COLO668 (cell line): ENCODE results near the gene FAM177A1.
"Not testable (repeated sequence)": the region's sequence is repeated elsewhere in the genome, so short reads cannot be mapped to it uniquely, and the experiment has no call there.

ENCODE experiments used
- DNase-seq: peaks from one replicate; lab custom pipeline; 2025; ENCODE audit not compliant: unreplicated experiment; lab: John Stamatoyannopoulos, UW

FAM177A1 gene

DNA sequence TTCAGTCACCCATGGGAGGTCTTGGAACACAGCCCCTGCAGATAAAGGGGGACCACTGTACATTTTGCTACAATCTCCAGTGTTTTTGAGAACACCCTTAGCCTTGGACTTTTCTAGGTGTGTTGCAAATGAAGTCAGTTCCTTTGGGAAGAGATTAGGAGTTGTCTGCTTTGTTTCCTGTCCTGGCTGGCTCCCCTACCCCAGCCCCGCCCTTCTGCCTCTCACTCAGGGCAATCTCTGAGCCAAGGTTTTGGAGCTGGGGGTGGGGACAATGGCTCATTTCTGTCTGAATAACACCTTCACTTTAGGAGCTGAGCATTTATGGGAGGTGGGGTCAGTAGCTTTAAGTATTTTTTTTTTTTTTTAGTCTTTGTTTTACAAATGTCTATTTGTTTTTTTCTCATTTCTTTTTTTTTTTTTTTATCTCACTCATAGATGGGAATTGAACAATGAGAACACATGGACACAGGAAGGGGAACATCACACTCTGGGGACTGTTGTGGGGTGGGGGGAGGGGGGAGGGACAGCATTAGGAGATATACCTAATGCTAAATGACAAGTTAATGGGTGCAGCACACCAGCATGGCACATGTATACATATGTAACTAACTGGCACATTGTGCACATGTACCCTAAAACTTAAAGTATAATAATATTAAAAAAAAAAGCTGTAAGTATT lies 15.2 kb downstream of the FAM177A1 start:
- DNase-seq: not testable (repeated sequence)

DNA sequence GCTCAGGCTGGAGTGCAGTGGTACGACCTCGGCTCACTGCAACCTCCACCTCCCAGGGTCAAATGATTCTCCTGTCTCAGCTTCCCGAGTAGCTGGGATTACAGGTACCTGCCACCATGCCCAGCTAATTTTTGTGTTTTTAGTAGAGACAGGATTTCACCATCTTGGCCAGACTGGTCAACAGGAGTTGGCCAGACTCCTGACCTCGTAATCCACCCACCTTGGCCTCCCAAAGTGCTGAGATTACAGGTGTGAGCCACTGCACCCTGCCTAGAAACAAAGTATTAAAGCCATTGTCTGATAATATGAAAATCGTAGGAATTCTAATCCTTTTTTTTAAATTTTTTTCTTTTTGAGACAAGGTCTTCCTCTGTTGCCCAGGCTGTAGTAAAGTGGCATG lies 19.7 kb downstream of the FAM177A1 start:
- not testable (repeated sequence) for DNase-seq

DNA sequence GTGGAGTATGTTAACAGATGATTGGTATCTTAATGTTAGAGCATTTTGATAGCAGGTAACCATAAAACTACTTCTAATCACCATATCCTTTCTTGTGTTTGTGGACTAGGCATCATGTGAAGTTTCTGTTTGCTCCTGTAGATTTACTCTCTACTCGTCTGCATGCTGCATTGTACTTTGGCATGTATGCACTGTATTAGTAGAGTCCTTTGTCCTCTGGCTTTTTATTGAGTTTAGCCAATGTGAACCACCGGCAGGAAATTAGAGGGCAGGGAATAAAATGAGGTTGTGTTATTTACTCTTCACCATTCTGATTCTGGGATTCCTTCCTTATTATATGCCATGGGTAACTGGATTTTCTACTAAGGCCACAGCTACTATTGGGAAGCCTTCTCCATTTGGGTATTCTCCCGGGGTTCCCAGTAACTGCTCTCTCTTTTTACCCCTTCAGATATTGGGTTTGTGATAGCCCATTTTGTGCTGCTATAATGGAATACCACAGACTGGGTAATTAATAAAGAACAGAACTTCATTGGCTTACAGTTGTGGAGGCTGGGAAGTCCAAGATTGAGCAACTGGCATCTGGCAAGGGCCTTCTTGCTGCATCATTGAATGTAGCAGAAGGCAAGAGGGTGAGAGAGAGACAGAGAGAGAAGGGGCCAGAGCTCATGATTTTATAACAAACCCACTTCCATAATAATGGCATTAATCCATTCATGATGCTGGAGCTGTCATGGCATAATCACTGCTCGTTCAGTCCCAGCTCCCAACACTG lies 22.4 kb downstream of the FAM177A1 start:
- no peak for DNase-seq

- no peak for DNase-seq
Observed at GRCh38 chr14:35072226-35072625, 26.2 kb downstream of the FAM177A1 start.

- DNase-seq: no peak
Observed at GRCh38 chr14:35073486-35073885, 27.4 kb downstream of the FAM177A1 start.

- no peak for DNase-seq
Observed at GRCh38 chr14:35078082-35078481, 32.0 kb downstream of the FAM177A1 start.

DNA sequence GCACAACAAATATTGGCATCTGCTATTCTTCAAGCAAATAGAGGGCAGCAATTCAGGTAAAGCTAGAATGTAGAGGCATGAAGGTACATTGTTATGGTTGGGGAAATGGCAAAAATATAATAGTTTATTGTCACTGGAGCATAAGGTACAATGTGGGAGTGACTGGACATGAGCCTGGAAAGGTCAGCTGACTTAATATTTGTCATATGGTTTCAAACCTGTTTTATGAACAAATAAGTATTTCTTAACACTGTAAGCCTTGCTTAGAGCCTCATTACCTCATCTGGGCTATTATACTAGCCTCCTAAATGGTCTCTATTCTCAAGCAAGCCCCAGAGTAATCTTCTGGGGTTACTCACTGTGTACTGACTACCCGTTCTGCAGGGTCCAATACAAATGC lies 33.7 kb downstream of the FAM177A1 start:
- DNase-seq: no peak

- DNase-seq: no peak
Observed at GRCh38 chr14:35083530-35084150, 37.6 kb downstream of the FAM177A1 start.

- DNase-seq: no peak
Observed at GRCh38 chr14:35085441-35085840, 39.4 kb downstream of the FAM177A1 start.

DNA sequence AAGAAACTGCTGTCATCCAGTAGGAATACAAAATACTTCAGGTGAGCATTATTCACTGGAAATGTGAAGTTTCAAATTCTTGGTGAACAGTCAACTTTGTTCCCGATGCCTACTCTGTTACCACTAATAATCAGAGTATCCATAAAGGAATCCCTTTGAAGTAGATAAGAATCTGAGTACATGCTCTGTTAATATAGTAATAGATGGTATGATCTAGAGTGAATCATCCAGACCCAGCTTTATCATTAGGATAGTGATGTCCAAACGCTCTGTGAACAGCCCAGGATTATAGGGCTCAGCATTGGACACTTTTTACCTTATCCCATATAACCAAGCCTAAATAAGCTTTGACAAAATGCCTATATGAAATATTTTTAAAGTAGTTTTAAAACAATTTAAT lies 42.4 kb downstream of the FAM177A1 start:
- no peak for DNase-seq

GRCh38 chr14:35094645-35095044 lies 48.6 kb downstream of the FAM177A1 start:
- not testable (repeated sequence) for DNase-seq

DNA sequence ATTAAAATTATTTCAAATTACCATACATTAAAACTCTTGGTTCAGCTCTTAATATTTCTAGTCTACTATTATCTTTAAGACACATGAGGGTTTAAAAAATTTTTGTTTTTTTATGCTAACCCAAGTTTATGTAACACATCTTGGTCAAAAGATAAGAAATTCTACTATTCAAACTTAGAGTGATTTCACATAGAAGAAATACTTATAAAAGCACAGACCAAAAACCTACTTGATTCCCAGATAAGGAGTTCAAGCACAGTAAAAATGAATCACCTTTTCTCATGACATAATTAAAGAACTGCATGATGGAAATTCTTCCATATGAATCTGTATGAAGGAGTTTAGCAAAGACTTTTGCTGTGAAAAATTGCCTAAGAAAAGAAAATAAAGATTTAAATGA lies 61.8 kb downstream of the FAM177A1 start:
- DNase-seq: no peak

DNA sequence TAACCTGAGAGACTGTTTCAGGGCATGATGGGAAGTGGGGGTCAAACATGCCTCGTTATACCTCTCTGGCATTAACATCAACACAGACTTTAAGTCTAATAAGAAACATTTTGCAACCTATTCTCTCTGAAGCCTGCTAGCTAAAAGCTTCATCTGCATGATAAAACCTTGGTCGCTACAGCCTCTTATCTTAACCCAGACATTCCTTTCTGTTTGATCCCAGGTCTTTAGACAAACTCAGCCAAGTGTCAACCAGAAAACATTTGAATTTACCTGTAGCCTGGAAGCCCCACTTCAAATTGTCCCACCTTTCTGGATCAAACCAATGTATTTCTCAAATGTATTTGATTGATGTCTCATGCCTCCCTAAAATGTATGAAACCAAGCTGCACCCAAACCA lies 66.6 kb downstream of the FAM177A1 start:
- DNase-seq: no peak

DNA sequence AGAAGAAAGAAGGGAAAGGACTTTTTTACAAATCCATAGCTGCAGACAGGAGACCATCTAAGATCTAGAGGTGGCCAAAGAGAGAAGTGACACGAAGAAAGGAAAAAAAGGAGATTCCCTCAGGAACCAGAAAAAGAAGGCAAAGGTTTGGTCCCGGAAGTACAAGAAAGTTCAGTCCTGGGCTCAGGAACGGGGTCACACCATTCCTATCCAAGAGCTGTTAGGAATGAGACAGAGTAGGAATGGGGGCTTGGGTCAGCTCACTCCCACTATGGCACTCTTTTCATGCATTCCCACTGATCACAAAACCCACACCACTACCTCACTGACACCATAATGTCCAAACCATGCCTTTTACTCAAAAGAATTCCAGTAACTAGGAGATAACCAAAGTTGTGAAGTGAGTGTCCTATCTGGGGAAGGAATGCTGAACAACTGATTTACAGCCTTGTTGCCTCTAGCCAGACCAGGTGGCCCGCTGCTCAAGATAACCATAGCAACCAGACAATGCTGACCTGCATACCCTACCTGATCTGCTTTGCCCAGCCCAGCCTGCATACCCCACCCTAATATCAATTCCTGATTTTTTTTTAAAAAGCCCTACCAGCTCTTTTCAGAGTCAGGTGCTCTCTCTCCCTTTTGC lies 67.4 kb downstream of the FAM177A1 start:
- DNase-seq: no peak

GRCh38 chr14:35114036-35114435 lies 68.0 kb downstream of the FAM177A1 start:
- DNase-seq: no peak

- DNase-seq: no peak
Observed at GRCh38 chr14:35116242-35116641, 70.2 kb downstream of the FAM177A1 start.

- no peak for DNase-seq
Observed at GRCh38 chr14:35117112-35117511, 71.0 kb downstream of the FAM177A1 start.

DNA sequence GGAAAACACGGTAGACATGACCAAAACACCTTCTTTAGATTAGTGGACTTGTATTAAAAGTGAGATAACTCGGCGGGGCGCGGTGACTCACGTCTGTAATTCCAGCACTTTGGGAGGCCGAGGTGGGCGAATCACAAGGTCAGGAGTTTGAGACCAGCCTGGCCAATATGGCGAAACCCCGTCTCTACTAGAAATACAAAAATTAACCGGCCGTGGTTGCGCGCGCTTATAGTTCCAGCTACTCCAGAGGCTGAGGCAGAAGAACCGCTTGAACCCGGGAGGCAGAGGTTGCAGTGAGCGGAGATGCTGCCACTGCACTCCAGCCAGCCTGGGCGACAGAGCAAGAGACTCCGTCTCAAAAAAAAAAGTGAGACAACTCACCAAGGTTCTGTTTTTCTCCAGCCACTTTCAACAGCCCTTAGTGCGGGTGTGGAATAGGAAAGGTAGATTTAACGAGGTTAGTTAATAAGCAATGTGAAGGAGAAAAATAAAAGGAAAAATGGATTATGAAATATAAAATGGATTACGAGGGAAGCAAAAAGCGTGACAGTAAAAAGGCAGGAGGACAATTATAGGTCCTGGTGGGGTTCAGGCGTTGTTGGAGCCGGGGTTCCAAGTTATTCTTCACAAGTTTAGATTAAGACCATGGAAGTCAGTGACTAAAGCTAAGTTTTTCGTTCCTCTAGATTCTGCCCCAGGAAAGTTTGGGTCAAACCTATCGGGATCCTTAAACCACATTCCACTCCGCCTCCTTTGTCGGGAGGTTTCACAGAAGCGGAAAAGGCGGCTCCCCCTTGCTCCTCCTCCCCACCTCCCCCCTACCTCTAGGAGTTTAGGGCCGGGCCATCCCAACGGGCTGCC lies 75.2 kb downstream of the FAM177A1 start:
- no peak for DNase-seq

GRCh38 chr14:35121887-35122695 lies 76.0 kb downstream of the FAM177A1 start, which contains the start of the genes PPP2R3C and PRORP:
Gene PPP2R3C, minus strand, starts transcription at chr14:35121990. Its CDS starts 31 bp downstream, at chr14:35121959.
Gene PRORP, plus strand, starts transcription at chr14:35122552. Its CDS starts 694 bp downstream, at chr14:35123246.
- DNase-seq: peak; percentile 96
